Subcutaneous adipose tissue (tissue), 4 donors: ENCODE measurements around the gene PABPN1. TPM values are rescaled to one million over a fixed set of nuclear protein-coding genes. Genes with fewer than 3 reads are reported as not detected.

Experiments
- CTCF ChIP-seq: fragments of 450-650 bp; IDR thresholded peaks from one replicate; pipeline ENCODE4 v1.5.1; 2016; ENCODE audit warnings: low read depth, mild to moderate bottlenecking, control low read depth, antibody characterized with exemption, moderate library complexity
- total RNA-seq, 4 donors: library from RNA; depleted of rRNA; stranded (reverse); fragments of >200 nt; gene quantifications; one replicate each; pipeline ENCODE4 v1.1.0, GENCODE V29; 2016

The PABPN1 gene
- total RNA-seq, 4 donors from 2014 or later: 31.8 to 56.1 (median 42.5) TPM

DNA sequence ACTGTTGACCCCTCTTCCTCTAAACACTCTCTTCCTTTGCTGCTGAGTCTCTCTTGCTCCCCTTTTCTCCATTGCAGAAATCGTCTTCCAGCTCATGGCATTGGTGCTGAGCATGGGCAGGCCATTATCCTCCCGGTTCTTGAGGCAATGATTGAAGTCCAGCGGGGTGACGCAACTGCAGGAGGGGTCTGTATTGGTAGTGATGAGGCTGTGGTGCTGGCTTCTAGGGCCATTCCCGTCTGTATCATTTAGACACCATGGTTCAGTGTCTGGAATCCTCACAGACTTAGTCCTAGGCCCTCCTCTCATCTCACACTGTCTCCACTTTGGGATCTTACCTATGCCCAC, 32.1 kb downstream of the PABPN1 start:
- TF ChIP-seq CTCF: no peak

DNA sequence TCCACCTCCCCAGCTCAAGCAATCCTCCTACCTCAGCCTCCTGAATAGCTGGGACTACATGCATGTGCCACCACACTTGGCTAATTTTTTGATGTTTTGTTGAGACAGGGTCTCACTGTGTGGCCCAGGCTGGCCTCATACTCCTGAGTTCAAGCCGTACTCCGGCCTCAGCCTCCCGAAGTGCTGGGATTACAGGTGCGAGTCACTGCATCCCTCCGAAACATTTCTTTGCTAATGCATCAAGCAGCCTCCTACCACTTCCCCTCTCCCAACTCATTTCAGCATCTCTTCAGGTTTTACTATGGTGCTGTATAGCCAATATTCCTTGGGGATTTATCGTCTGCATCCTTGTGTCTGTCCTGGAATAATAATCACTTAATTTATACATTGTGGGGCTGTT, 33.7 kb downstream of the PABPN1 start:
- TF ChIP-seq CTCF: no peak

DNA sequence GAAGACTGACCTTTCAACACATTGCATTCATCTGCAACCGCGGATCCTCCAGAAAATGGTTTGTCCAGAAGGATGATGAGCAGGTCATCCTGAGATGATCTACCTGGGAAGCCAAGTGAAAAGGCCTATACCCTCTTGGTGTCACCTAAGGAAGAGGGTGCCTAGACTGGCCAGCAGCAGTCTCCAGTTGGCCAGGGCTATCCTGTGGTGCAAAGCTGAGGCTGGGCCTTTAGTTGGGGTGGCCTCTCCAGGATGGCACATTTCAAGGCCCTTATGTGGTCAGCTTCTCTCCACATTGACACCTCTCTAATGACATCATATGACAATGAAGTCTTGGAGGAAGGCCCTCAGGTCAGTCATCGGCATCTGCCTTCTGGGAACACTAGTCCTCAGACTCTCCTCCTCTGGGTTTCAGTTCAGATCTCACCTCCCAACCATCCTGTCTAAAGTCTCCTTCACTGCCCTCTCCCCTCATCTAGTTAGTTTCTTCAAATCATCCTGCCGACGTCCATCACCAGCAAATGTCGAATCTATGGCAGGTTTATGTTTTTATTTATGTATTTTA, 34.7 kb downstream of the PABPN1 start:
- TF ChIP-seq CTCF: no peak

DNA sequence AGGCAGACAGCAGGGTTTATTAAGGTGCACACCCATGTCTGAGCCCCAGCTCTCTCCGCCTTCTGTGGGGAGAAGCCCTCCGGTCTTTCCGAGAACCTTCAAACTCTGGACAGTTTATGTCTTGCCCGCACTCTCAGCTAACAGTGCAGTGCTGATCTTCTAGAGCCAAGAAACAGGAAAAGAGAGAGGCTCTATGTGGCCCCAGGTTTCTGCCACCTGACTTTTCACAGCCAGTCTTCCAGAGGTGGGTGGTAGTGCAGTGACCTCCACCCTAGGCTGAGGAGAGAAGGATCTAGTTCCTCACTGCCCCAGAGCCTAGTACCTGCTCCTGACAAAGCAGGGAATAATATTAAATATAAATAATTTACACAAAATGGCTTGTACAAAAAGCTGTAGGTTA, 35.4 kb downstream of the PABPN1 start:
- no peak for TF ChIP-seq CTCF

- TF ChIP-seq CTCF: no peak
These were observed 36.0 kb downstream of the PABPN1 start for GRCh38 chr14:23357261-23357660.

GRCh38 chr14:23358042-23358441, 36.8 kb downstream of the PABPN1 start:
- TF ChIP-seq CTCF: no peak

DNA sequence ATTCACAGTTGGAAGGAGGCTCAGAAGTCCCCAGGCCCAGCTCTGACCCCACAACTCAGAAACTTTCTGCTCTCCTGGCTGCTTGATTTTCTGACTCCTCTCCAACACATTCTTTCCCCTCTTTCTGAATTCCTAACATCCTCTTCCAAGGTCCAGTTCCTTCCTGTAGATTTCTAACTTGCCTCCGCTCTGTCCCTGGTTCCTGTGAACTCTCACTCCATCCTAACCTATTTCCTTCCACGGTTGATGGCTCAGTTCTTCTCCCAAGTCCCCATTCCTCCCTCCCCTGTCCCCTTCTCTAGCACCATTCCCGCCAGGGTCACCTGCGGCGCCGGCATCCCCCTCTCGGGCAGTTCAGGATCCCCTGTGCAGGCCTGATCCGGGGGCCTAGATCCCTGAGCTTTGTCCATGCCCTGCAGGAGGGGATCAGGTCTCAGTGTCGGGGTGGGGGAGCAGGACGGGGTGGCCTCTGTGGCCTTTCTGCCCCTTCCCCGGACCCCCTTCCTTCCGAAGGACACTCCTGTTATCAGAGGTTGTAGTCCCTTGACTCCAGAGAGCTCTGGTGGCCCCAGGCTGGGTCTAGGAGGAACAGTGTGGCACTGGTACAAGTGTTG, 37.4 kb downstream of the PABPN1 start:
- no peak for TF ChIP-seq CTCF
